Measurements from ENCODE around the gene H2BK1. TPM values are rescaled to one million over a fixed set of nuclear protein-coding genes. Genes with fewer than 3 reads are reported as not detected.

H2BK1 gene
- total RNA-seq, 3 donors from 2014 or later (not counting 1 experiment from before 2014, with no cell fraction given) = 2.5 TPM; not detected in 2

DNA sequence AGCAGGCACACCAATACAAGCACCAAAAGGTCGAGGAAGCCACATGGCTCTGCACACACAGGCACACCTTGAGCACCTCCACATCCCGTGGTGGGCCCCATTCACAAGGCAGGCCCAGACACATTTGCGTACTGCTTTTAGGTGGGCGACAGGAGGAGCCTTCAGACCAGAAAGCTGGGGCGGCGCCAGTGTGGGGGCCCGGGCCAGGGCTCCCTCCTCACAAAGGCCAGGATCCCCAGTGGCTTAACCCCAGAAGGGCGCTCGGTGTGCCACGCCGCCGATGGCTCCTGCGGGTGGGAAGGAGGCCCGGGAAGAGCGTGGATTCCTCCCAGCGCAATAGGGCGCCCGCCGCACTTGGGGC is 41.0 kb upstream of the H2BK1 start:
- peaks cover 45 to 66% of the 10 kb centered on the region in 2 donors for H3K27me3 Mint-ChIP-seq (ENCODE audit: low read depth in 2 of 2)
- peak in 1 of 3 donors; percentile 1 for ATAC-seq

DNA sequence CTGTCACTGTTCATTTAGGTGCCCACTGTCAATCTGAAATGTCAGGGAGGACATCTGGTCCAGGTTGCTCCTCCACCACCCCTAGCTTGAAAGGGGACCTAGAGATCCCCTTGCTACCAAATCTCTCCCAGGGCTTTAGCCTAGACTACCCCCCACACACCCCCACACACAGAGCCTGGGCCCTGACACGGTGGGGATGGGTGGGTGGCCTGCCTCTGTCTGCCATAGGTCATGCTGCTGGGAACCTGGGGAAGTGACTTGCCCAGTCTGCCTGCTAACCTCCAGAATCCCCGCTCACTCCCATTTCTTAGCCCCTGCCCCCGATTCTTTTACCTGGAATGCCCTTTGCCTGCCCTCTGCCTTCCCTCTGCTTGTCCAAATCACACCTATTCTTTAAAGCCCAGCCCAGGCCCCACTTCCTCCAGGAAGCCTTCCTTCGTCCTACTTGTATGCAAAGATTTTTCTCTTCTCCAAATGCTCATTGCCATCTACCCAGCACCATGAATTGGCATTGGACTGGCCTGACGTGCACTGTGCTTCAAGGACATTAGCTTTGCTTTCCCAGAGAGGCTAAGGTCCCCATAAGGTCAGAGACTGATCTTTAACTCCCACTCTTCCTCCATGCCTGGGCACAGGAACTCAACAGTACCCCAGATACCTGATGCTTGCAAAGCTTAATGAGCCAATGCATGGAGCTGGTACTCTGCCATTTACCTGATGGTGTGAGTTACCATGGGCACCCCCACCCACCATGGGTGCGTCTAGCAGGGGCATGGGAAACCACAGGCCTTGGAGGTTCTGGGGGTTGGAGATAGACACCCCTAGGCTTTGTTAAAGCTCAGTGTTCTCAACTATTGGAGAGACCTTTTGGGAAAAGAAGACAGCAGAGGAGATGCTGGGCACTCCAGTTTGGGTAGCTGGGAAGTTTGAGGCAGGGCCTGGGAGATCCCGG is 40.2 kb upstream of the H2BK1 start:
- H3K36me3 Mint-ChIP-seq = no peaks in the 10 kb centered on the region
- no peak for DNase-seq
- H3K27me3 Mint-ChIP-seq (ENCODE audit: low read depth in 2 of 2) = peaks cover 39 to 69% of the 10 kb centered on the region in 2 donors
- Histone ChIP-seq H3K4me3 (ENCODE audit: low read length) (no peak overlapping the region), H3K27me3 (ENCODE audit: control insufficient read depth, insufficient read depth, low read length) (peaks cover 35% of the 10 kb centered on the region), H3K27ac (ENCODE audit: low read length) (no peak overlapping the region), H3K9me3 (ENCODE audit: control insufficient read depth, insufficient read depth, low read length) (no peaks in the 10 kb centered on the region), H3K4me1 (ENCODE audit: control insufficient read depth, insufficient read depth, low read length) (peaks cover 39% of the 10 kb centered on the region), H3K36me3 (ENCODE audit: control insufficient read depth, insufficient read depth, low read length) (no peaks in the 10 kb centered on the region)
- 72% methylated on average over 7 of the region's 7 CpGs for WGBS (ENCODE audit: insufficient coverage)
- no peaks in the 10 kb centered on the region for H3K9me3 Mint-ChIP-seq
- intact Hi-C loops (cut with micrococcal nuclease) = no loop called here
- TF ChIP-seq, protein P1, sequence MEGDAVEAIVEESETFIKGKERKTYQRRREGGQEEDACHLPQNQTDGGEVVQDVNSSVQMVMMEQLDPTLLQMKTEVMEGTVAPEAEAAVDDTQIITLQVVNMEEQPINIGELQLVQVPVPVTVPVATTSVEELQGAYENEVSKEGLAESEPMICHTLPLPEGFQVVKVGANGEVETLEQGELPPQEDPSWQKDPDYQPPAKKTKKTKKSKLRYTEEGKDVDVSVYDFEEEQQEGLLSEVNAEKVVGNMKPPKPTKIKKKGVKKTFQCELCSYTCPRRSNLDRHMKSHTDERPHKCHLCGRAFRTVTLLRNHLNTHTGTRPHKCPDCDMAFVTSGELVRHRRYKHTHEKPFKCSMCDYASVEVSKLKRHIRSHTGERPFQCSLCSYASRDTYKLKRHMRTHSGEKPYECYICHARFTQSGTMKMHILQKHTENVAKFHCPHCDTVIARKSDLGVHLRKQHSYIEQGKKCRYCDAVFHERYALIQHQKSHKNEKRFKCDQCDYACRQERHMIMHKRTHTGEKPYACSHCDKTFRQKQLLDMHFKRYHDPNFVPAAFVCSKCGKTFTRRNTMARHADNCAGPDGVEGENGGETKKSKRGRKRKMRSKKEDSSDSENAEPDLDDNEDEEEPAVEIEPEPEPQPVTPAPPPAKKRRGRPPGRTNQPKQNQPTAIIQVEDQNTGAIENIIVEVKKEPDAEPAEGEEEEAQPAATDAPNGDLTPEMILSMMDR (IDR thresholded peaks at IDR 0.05) = no peak
- peaks cover 18 to 49% of the 10 kb centered on the region in 2 donors for H3K4me1 Mint-ChIP-seq
- no peak for ATAC-seq
- peak overlapping the region; percentile 81 for H3K4me3 Mint-ChIP-seq
- H3K27ac Mint-ChIP-seq = no peak overlapping the region

More for the DNA sequence above, 41.0 kb upstream of the H2BK1 start:
- intact Hi-C loops (cut with micrococcal nuclease) = no loop called here
- no peaks in the 10 kb centered on the region for H3K36me3 Mint-ChIP-seq
- H3K9me3 ChIP-seq (ENCODE audit: control insufficient read depth, insufficient read depth, low read length) = no peaks in the 10 kb centered on the region
- no peak overlapping the region for H3K27ac ChIP-seq (ENCODE audit: low read length)
- no peaks in the 10 kb centered on the region for H3K9me3 Mint-ChIP-seq
- H3K4me3 Mint-ChIP-seq = peak overlapping the region; percentile 81
- H3K4me3 ChIP-seq (ENCODE audit: low read length) = no peak overlapping the region
- peaks cover 30% of the 10 kb centered on the region for H3K27me3 ChIP-seq (ENCODE audit: control insufficient read depth, insufficient read depth, low read length)
- H3K4me1 Mint-ChIP-seq = peaks cover 18 to 44% of the 10 kb centered on the region in 2 donors
- H3K27ac Mint-ChIP-seq = no peak overlapping the region
- TF ChIP-seq, protein P1 (IDR thresholded peaks at IDR 0.05) = no peak
- peak in 1 of 2 donors; percentile 39 for DNase-seq
- WGBS (ENCODE audit: insufficient coverage) = 18% methylated on average over 19 of the region's 19 CpGs
- no peaks in the 10 kb centered on the region for H3K36me3 ChIP-seq (ENCODE audit: control insufficient read depth, insufficient read depth, low read length)
- peaks cover 35% of the 10 kb centered on the region for H3K4me1 ChIP-seq (ENCODE audit: control insufficient read depth, insufficient read depth, low read length)

DNA sequence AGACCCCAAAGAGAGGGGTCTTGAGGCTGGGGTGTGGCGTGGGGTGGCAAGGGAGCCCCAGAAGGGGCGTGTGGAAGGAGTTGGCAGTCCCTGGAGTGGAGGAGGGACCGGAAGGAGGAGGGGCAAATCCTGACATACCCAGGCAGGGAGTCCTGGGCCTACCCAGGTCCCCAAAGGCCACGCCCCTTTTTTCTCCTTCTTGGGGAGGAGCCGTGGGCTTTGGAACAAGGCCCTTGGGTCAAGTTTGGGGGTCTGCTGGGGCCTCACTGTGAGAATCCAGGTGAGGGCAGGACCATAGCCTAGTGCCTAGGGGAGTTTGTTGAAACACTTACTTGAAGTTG is 39.4 kb upstream of the H2BK1 start:
- Histone ChIP-seq H3K36me3 (ENCODE audit: control insufficient read depth, insufficient read depth, low read length) (no peaks in the 10 kb centered on the region), H3K4me1 (ENCODE audit: control insufficient read depth, insufficient read depth, low read length) (peaks cover 46% of the 10 kb centered on the region), H3K4me3 (ENCODE audit: low read length) (no peak overlapping the region), H3K9me3 (ENCODE audit: control insufficient read depth, insufficient read depth, low read length) (no peaks in the 10 kb centered on the region), H3K27me3 (ENCODE audit: control insufficient read depth, insufficient read depth, low read length) (peaks cover 40% of the 10 kb centered on the region), H3K27ac (ENCODE audit: low read length) (no peak overlapping the region)
- intact Hi-C loops (cut with micrococcal nuclease) = no loop called here
- H3K27me3 Mint-ChIP-seq (ENCODE audit: low read depth in 2 of 2) = peaks cover 34 to 62% of the 10 kb centered on the region in 2 donors
- ATAC-seq = no peak
- no peaks in the 10 kb centered on the region for H3K36me3 Mint-ChIP-seq
- H3K27ac Mint-ChIP-seq = peak overlapping the region in 1 of 2 donors; percentile 50
- DNase-seq = no peak
- 42% methylated on average over 5 of the region's 5 CpGs for WGBS (ENCODE audit: insufficient coverage)
- TF ChIP-seq, protein P1 (IDR thresholded peaks at IDR 0.05) = no peak
- H3K4me1 Mint-ChIP-seq = peaks cover 21 to 53% of the 10 kb centered on the region in 2 donors
- no peaks in the 10 kb centered on the region for H3K9me3 Mint-ChIP-seq
- H3K4me3 Mint-ChIP-seq = peak overlapping the region; percentile 68

Data from natural killer cell (primary cell).